GM12892 (cell line): ENCODE measurements around the gene DLG2.
"Not testable (repeated sequence)": the region's sequence is repeated elsewhere in the genome, so short reads cannot be mapped to it uniquely, and the experiment has no call there.

Experiments used
- DNase-seq: peaks from one replicate; pipeline ENCODE4 v3.0.0; 2011; ENCODE audit not compliant: insufficient read length
- FAIRE-seq: peaks from 2 replicates; lab custom pipeline; 2011; peaks lifted over from hg19 to GRCh38; lab: Jason Lieb, UNC
- POLR2A ChIP-seq: IDR thresholded peaks from 2 replicates; pipeline ENCODE4 v1.6.1; 2011; ENCODE audit warnings: low read depth, low read length, control low read depth
- POLR2AphosphoS5 ChIP-seq: IDR thresholded peaks from 2 replicates; pipeline ENCODE4 v1.6.1; 2011; ENCODE audit warnings: low read depth, low read length, control low read depth
- TAF1 ChIP-seq: IDR thresholded peaks from 2 replicates; pipeline ENCODE4 v1.6.1; 2011; ENCODE audit warnings: low read depth, mild to moderate bottlenecking, control low read depth, low read length, borderline replicate concordance

DLG2 gene

GRCh38 chr11:85661972-85662664 lies 35.0 kb upstream of the DLG2 start:
- DNase-seq (no peak), FAIRE-seq (no peak)
- TF ChIP-seq POLR2A (no peak), POLR2AphosphoS5 (no peak), TAF1 (no peak)

- no peak for TF ChIP-seq POLR2A
- DNase-seq (no peak), FAIRE-seq (no peak)
Observed at GRCh38 chr11:85658180-85658579, 31.0 kb upstream of the DLG2 start.

- no peak for FAIRE-seq
- DNase-seq = no peak
- TF ChIP-seq POLR2A = no peak
- TF ChIP-seq POLR2AphosphoS5 = no peak
- TF ChIP-seq TAF1 = no peak
Observed at GRCh38 chr11:85656777-85657176, 29.6 kb upstream of the DLG2 start.

- DNase-seq, FAIRE-seq: not testable (repeated sequence)
Observed at GRCh38 chr11:85654343-85654742, 27.2 kb upstream of the DLG2 start.

- TF ChIP-seq POLR2AphosphoS5 = no peak
- TF ChIP-seq POLR2A = no peak
- no peak for TF ChIP-seq TAF1
- DNase-seq (no peak), FAIRE-seq (no peak)
Observed at GRCh38 chr11:85652786-85653447, 25.8 kb upstream of the DLG2 start.

- DNase-seq (no peak), FAIRE-seq (no peak)
- TF ChIP-seq POLR2AphosphoS5 (no peak), TAF1 (no peak), POLR2A (no peak)
Observed at GRCh38 chr11:85651118-85651517, 24.0 kb upstream of the DLG2 start.

GRCh38 chr11:85647604-85648299 lies 20.6 kb upstream of the DLG2 start, which contains the start of gene TMEM126A:
Gene TMEM126A (plus strand): TSS chr11:85647967. CDS start chr11:85650256, 2,289 bp downstream.
- DNase-seq (peak; percentile 66), FAIRE-seq (peak; percentile 100)
- TF ChIP-seq TAF1 (peak; percentile 82), POLR2AphosphoS5 (peak; percentile 95), POLR2A (peak; percentile 97)

GRCh38 chr11:85647078-85647477 lies 19.9 kb upstream of the DLG2 start:
- no peak for FAIRE-seq
- no peak for TF ChIP-seq POLR2A
- no peak for TF ChIP-seq TAF1
- TF ChIP-seq POLR2AphosphoS5 = no peak
- DNase-seq = no peak

GRCh38 chr11:85643191-85643614 lies 16.1 kb upstream of the DLG2 start:
- FAIRE-seq = peak; percentile 48
- no peak for DNase-seq
- no peak for TF ChIP-seq POLR2AphosphoS5
- TF ChIP-seq POLR2A = no peak
- no peak for TF ChIP-seq TAF1

GRCh38 chr11:85634747-85635146 lies 7.6 kb upstream of the DLG2 start:
- FAIRE-seq (no peak), DNase-seq (no peak)
- TF ChIP-seq TAF1 (no peak), POLR2A (no peak), POLR2AphosphoS5 (no peak)

- no peak for TF ChIP-seq POLR2AphosphoS5
- no peak for TF ChIP-seq POLR2A
- no peak for TF ChIP-seq TAF1
- DNase-seq (no peak), FAIRE-seq (no peak)
Observed at GRCh38 chr11:85628771-85629341, 1.7 kb upstream of the DLG2 start.
